GM20000 (cell line): Measurements from ENCODE around the gene OR10AD1.
"Not testable (repeated sequence)": the region's sequence is repeated elsewhere in the genome, so short reads cannot be mapped to it uniquely, and the experiment has no call there.

ENCODE experiments used
- DNase-seq: peaks from one replicate; pipeline ENCODE4 v3.0.0; 2012; ENCODE audit warnings: low spot score
- TF ChIP-seq, protein P1 (sequence below): IDR thresholded peaks from 2 replicates; pipeline ENCODE4 v1.5.1; 2012; ENCODE audit warnings: mild to moderate bottlenecking, control low read depth; ENCODE audit errors: extremely low read depth, missing control alignments

The OR10AD1 gene, protein sequence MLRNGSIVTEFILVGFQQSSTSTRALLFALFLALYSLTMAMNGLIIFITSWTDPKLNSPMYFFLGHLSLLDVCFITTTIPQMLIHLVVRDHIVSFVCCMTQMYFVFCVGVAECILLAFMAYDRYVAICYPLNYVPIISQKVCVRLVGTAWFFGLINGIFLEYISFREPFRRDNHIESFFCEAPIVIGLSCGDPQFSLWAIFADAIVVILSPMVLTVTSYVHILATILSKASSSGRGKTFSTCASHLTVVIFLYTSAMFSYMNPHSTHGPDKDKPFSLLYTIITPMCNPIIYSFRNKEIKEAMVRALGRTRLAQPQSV

DNA sequence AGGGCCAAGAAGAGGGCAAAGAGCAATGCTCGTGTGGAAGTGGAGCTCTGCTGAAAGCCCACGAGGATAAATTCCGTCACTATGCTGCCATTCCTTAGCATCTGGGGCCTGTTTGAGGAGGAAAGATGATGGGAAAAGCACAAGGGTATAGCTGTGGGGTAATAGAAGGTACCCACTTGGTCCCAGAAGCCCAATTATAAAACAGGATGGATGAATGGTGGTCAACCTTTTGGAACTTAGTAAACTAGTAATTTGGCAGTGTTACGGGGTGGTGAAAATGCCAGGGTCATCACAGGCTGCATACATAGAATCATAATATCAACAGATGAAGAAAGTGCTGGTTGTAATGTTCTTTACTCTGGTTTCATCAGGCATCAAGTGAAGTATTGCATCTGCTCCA lies at the start of gene OR10AD1:
TSS of gene OR10AD1 (minus strand) at position 101 of the 400 bp plus-strand sequence. CDS start at position 101, 0 bp downstream.
- DNase-seq: no peak
- TF ChIP-seq, protein P1, sequence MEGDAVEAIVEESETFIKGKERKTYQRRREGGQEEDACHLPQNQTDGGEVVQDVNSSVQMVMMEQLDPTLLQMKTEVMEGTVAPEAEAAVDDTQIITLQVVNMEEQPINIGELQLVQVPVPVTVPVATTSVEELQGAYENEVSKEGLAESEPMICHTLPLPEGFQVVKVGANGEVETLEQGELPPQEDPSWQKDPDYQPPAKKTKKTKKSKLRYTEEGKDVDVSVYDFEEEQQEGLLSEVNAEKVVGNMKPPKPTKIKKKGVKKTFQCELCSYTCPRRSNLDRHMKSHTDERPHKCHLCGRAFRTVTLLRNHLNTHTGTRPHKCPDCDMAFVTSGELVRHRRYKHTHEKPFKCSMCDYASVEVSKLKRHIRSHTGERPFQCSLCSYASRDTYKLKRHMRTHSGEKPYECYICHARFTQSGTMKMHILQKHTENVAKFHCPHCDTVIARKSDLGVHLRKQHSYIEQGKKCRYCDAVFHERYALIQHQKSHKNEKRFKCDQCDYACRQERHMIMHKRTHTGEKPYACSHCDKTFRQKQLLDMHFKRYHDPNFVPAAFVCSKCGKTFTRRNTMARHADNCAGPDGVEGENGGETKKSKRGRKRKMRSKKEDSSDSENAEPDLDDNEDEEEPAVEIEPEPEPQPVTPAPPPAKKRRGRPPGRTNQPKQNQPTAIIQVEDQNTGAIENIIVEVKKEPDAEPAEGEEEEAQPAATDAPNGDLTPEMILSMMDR: no peak

DNA sequence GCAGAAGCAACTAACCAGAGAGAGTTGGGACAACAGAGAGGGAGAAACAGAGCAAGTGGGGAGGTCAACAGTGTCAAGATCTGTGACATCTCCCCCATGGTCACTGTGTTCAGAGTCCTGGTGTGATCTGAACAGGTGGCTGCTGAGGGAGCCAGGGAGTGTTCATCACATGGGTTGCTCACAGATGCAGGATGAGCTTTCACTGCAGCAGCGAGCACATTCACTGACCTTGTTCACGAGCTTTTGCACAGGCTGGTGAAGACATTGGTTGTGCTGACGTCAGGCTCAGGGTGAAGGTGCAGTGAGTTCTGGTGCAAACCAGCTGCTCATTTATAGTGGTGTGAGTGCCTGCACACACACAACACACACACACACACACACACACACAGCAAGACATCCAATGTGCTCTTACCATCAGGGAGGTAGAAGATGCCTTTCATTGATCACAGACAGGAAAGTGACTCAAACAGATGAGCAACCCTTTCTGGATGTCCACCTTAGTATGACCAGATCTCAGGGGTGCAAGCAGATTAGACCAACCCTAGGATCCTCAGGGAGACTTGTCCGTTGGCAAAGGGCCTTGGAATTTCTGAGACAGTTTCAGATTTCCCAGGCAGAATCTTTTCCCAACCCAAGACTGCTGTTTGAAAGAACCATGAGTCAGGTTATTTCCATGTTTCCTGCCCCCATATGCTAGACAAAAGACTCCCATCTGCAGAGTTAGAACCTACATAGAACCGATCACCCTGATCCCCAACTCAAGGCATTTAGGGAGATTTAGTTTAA lies 44.3 kb upstream of the OR10AD1 start:
- TF ChIP-seq, protein P1: no peak
- no peak for DNase-seq

DNA sequence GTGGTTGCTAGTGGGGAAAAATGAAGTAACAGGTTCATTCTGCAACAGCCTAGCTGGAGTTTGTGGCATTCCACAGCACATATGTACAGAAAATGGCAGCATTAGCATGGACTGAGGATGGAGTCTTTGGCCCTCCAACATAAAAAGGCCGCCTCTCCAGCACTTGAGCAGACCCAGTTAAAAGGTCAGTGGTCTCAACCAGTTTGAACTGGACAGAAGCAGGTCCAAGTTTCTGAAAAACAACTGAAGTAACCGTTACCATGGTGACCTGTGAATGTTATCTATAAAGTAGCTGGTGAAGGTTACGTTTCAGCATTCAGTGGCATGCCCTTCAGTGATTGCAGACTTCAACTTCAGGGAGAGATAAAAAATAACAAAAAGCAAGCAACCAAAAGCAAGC lies 34.1 kb upstream of the OR10AD1 start:
- DNase-seq: no peak
- TF ChIP-seq, protein P1: no peak

DNA sequence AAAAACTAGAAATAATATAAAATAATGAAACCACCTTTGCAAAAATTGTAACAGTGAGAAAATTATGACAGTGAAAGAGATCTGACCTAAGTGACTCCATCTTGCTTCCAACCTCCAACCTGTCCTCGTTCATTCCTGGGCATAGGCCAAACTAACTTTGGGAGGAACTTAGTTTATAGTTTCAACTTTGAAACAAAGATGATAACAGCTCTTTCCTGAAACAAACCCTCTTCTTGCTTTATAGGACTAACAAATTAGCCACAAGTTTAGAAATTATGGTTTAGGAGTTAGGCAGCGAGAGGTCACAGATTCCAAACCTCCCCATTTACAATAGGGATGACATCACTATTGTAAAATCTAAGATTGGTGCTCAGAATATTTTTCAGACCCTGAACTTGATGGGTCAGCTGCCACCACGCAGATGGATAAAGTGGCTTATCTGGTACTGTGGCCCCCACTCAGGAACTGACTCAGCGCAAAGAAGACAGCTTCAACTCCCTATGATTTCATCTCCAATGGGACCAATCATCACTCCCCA lies 32.8 kb upstream of the OR10AD1 start:
- TF ChIP-seq, protein P1: no peak
- no peak for DNase-seq

DNA sequence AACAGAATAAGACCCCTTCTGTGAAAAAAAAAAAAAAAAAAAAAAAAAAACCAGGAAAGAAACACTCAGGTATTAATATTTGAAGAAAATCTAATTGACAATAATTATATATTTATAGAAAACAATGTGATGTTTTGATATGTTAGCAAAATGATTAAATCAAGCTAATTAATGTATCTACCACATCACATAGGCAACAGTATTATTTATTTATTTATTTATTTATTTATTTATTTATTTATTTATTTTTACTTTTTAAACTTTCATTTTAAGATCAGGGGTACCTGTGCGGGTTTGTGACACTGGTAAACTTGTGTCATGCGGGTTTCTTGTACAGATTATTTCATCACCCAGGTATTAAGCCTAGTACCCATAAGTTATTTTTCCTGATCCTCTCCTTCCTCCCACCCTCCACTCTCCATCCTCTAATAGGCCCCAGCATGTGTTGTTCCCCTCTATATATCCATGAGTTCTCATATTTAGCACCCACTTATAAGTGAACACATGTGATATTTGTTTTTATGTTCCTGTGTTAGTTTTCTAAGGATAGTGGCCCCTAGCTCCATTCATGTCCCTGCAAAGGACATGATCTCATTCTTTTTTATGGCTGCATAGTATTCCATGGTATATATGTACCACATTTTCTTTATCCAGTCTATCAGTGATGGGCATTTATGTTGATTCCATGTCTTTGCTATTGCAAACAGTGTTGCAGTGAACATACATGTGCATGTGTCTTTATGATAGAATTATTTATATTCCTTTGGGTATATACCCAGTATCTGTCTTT lies 28.3 kb upstream of the OR10AD1 start:
- not testable (repeated sequence) for DNase-seq

DNA sequence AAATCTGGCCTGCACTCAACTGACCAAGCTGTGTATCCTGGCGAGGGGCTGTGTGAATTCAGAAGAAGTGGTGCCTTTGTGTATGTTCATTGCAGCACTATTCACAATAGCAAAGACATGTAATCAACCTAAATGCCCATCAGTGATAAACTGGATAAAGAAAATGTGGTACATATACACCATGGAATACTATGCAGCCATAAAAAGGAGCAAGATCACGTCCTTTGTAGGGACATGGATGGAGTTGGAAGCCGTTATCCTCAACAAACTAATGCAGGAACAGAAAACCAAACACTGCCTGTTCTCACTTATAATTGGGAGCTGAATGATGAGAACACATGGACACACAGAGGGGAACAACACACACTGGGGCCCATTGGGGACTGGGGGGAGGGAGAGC lies 21.4 kb upstream of the OR10AD1 start:
- DNase-seq: not testable (repeated sequence)

DNA sequence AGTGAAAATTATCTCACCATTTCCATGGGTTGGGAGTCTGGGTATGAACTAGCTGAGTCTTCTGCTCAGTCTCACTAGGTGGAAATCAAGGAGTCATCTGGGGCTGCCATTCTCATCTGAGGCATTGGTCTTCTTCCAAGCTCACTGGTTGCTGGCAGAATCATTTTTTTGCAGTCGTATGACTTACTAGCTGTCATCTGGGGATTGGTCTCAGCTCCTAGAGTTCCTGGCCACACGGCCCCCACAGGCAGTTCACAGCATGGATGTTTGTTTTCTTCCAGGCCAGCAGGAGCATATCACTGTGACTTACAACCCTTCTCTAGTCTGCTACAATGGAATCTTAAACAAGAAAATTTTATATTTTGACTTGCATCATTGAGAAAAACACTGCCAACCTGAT lies 18.6 kb upstream of the OR10AD1 start:
- TF ChIP-seq, protein P1: no peak
- no peak for DNase-seq

DNA sequence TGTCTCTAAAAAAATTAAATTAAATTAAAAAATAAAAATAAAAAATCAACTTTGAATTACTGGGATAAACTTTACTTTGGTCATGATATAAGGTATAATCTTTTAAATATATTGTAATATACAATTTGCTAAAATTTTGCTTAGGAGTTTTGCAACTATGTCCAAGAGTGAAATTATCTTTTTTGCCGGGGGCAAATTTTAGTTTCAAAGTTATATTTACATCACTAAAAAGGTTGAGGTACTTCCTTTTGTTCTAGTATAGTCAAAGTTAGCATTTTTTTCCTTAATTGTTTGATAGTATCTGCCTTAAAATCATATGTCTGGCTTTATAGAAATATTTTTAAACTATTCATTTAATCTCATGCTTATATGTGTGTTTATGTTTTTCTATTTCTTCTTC lies 17.6 kb upstream of the OR10AD1 start:
- TF ChIP-seq, protein P1: no peak
- no peak for DNase-seq
